ENCODE results near the gene METTL25. TPM values are rescaled to one million over a fixed set of nuclear protein-coding genes. Genes with fewer than 3 reads are reported as not detected.

The METTL25 gene
- total RNA-seq, 1 donor from 2014 or later, result 71.5 TPM

- Histone ChIP-seq H3K4me3 (ENCODE audit: low read length in 3 of 3) (no peak overlapping the region), H3K9ac (ENCODE audit: low read depth in 1 of 3, low read length in 3 of 3) (no peak overlapping the region), H3K36me3 (ENCODE audit: control insufficient read depth in 3 of 3, insufficient read depth in 3 of 3, low read length in 3 of 3) (peaks cover 0 to 7% (median 5%) of the 10 kb centered on the region in 3 donors), H3K4me1 (ENCODE audit: control insufficient read depth in 3 of 3, insufficient read depth in 3 of 3, low read length in 3 of 3) (no peaks in the 10 kb centered on the region), H3K27ac (ENCODE audit: low read depth, low read length) (no peak overlapping the region), H3K27me3 (ENCODE audit: control insufficient read depth in 3 of 3, insufficient read depth in 3 of 3, low read length in 3 of 3) (no peaks in the 10 kb centered on the region), H3K9me3 (ENCODE audit: control insufficient read depth in 3 of 3, low read length in 3 of 3) (no peaks in the 10 kb centered on the region)
Measured at GRCh38 chr12:82456633-82457032, 98.3 kb downstream of the METTL25 start.

GRCh38 chr12:82458101-82458500, 99.8 kb downstream of the METTL25 start:
- no peak overlapping the region for H3K9ac ChIP-seq (ENCODE audit: low read depth in 1 of 3, low read length in 3 of 3)
- H3K36me3 ChIP-seq (ENCODE audit: control insufficient read depth in 3 of 3, insufficient read depth in 3 of 3, low read length in 3 of 3), result peaks cover 0 to 7% (median 5%) of the 10 kb centered on the region in 3 donors
- no peaks in the 10 kb centered on the region for H3K9me3 ChIP-seq (ENCODE audit: control insufficient read depth in 3 of 3, low read length in 3 of 3)
- no peak overlapping the region for H3K27ac ChIP-seq (ENCODE audit: low read depth, low read length)
- H3K27me3 ChIP-seq (ENCODE audit: control insufficient read depth in 3 of 3, insufficient read depth in 3 of 3, low read length in 3 of 3), result no peaks in the 10 kb centered on the region
- no peaks in the 10 kb centered on the region for H3K4me1 ChIP-seq (ENCODE audit: control insufficient read depth in 3 of 3, insufficient read depth in 3 of 3, low read length in 3 of 3)
- H3K4me3 ChIP-seq (ENCODE audit: low read length in 3 of 3), result no peak overlapping the region

- Histone ChIP-seq H3K9me3 (ENCODE audit: control insufficient read depth in 3 of 3, low read length in 3 of 3) (no peaks in the 10 kb centered on the region), H3K4me1 (ENCODE audit: control insufficient read depth in 3 of 3, insufficient read depth in 3 of 3, low read length in 3 of 3) (no peaks in the 10 kb centered on the region), H3K27ac (ENCODE audit: low read depth, low read length) (no peak overlapping the region), H3K9ac (ENCODE audit: low read depth in 1 of 3, low read length in 3 of 3) (no peak overlapping the region), H3K4me3 (ENCODE audit: low read length in 3 of 3) (no peak overlapping the region), H3K36me3 (ENCODE audit: control insufficient read depth in 3 of 3, insufficient read depth in 3 of 3, low read length in 3 of 3) (peaks cover 0 to 7% (median 5%) of the 10 kb centered on the region in 3 donors), H3K27me3 (ENCODE audit: control insufficient read depth in 3 of 3, insufficient read depth in 3 of 3, low read length in 3 of 3) (no peaks in the 10 kb centered on the region)
Measured at GRCh38 chr12:82461393-82461792, 103.1 kb downstream of the METTL25 start.

GRCh38 chr12:82461836-82462235, 103.5 kb downstream of the METTL25 start:
- H3K36me3 ChIP-seq (ENCODE audit: control insufficient read depth in 3 of 3, insufficient read depth in 3 of 3, low read length in 3 of 3), result peaks cover 0 to 7% (median 5%) of the 10 kb centered on the region in 3 donors
- no peaks in the 10 kb centered on the region for H3K4me1 ChIP-seq (ENCODE audit: control insufficient read depth in 3 of 3, insufficient read depth in 3 of 3, low read length in 3 of 3)
- no peak overlapping the region for H3K4me3 ChIP-seq (ENCODE audit: low read length in 3 of 3)

GRCh38 chr12:82468563-82468962, 110.2 kb downstream of the METTL25 start:
- no peak overlapping the region for H3K9ac ChIP-seq (ENCODE audit: low read depth in 1 of 3, low read length in 3 of 3)
- no peaks in the 10 kb centered on the region for H3K27me3 ChIP-seq (ENCODE audit: control insufficient read depth in 3 of 3, insufficient read depth in 3 of 3, low read length in 3 of 3)
- no peak overlapping the region for H3K27ac ChIP-seq (ENCODE audit: low read depth, low read length)
- no peaks in the 10 kb centered on the region for H3K9me3 ChIP-seq (ENCODE audit: control insufficient read depth in 3 of 3, low read length in 3 of 3)
- no peaks in the 10 kb centered on the region for H3K4me1 ChIP-seq (ENCODE audit: control insufficient read depth in 3 of 3, insufficient read depth in 3 of 3, low read length in 3 of 3)
- peaks cover 0 to 13% (median 8%) of the 10 kb centered on the region in 3 donors for H3K36me3 ChIP-seq (ENCODE audit: control insufficient read depth in 3 of 3, insufficient read depth in 3 of 3, low read length in 3 of 3)
- H3K4me3 ChIP-seq (ENCODE audit: low read length in 3 of 3), result no peak overlapping the region

More at GRCh38 chr12:82461836-82462235, 103.5 kb downstream of the METTL25 start:
- Histone ChIP-seq H3K9ac (ENCODE audit: low read depth in 1 of 3, low read length in 3 of 3) (no peak overlapping the region), H3K9me3 (ENCODE audit: control insufficient read depth in 3 of 3, low read length in 3 of 3) (no peaks in the 10 kb centered on the region), H3K27me3 (ENCODE audit: control insufficient read depth in 3 of 3, insufficient read depth in 3 of 3, low read length in 3 of 3) (no peaks in the 10 kb centered on the region), H3K27ac (ENCODE audit: low read depth, low read length) (no peak overlapping the region)

GRCh38 chr12:82470906-82471512, 112.7 kb downstream of the METTL25 start:
- Histone ChIP-seq H3K27ac (ENCODE audit: low read depth, low read length) (no peak overlapping the region), H3K36me3 (ENCODE audit: control insufficient read depth in 3 of 3, insufficient read depth in 3 of 3, low read length in 3 of 3) (peaks cover 2 to 20% (median 12%) of the 10 kb centered on the region in 3 donors), H3K4me1 (ENCODE audit: control insufficient read depth in 3 of 3, insufficient read depth in 3 of 3, low read length in 3 of 3) (no peaks in the 10 kb centered on the region), H3K9ac (ENCODE audit: low read depth in 1 of 3, low read length in 3 of 3) (no peak overlapping the region), H3K9me3 (ENCODE audit: control insufficient read depth in 3 of 3, low read length in 3 of 3) (no peaks in the 10 kb centered on the region), H3K27me3 (ENCODE audit: control insufficient read depth in 3 of 3, insufficient read depth in 3 of 3, low read length in 3 of 3) (no peaks in the 10 kb centered on the region), H3K4me3 (ENCODE audit: low read length in 3 of 3) (no peak overlapping the region)

GRCh38 chr12:82473111-82473754, 114.9 kb downstream of the METTL25 start:
- H3K4me1 ChIP-seq (ENCODE audit: control insufficient read depth in 3 of 3, insufficient read depth in 3 of 3, low read length in 3 of 3), result no peaks in the 10 kb centered on the region
- no peak overlapping the region for H3K4me3 ChIP-seq (ENCODE audit: low read length in 3 of 3)
- H3K9ac ChIP-seq (ENCODE audit: low read depth in 1 of 3, low read length in 3 of 3), result no peak overlapping the region
- no peak overlapping the region for H3K27ac ChIP-seq (ENCODE audit: low read depth, low read length)
- no peaks in the 10 kb centered on the region for H3K9me3 ChIP-seq (ENCODE audit: control insufficient read depth in 3 of 3, low read length in 3 of 3)
- H3K36me3 ChIP-seq (ENCODE audit: control insufficient read depth in 3 of 3, insufficient read depth in 3 of 3, low read length in 3 of 3), result peaks cover 2 to 20% (median 12%) of the 10 kb centered on the region in 3 donors
- H3K27me3 ChIP-seq (ENCODE audit: control insufficient read depth in 3 of 3, insufficient read depth in 3 of 3, low read length in 3 of 3), result no peaks in the 10 kb centered on the region

- H3K36me3 ChIP-seq (ENCODE audit: control insufficient read depth in 3 of 3, insufficient read depth in 3 of 3, low read length in 3 of 3), result peaks cover 2 to 12% (median 12%) of the 10 kb centered on the region in 3 donors
- no peak overlapping the region for H3K27ac ChIP-seq (ENCODE audit: low read depth, low read length)
- no peak overlapping the region for H3K9ac ChIP-seq (ENCODE audit: low read depth in 1 of 3, low read length in 3 of 3)
- no peak overlapping the region for H3K4me3 ChIP-seq (ENCODE audit: low read length in 3 of 3)
- no peaks in the 10 kb centered on the region for H3K4me1 ChIP-seq (ENCODE audit: control insufficient read depth in 3 of 3, insufficient read depth in 3 of 3, low read length in 3 of 3)
- H3K27me3 ChIP-seq (ENCODE audit: control insufficient read depth in 3 of 3, insufficient read depth in 3 of 3, low read length in 3 of 3), result no peaks in the 10 kb centered on the region
- no peaks in the 10 kb centered on the region for H3K9me3 ChIP-seq (ENCODE audit: control insufficient read depth in 3 of 3, low read length in 3 of 3)
Measured at GRCh38 chr12:82474181-82474797, 116.0 kb downstream of the METTL25 start.

- H3K9ac ChIP-seq (ENCODE audit: low read depth in 1 of 3, low read length in 3 of 3), result no peak overlapping the region
- H3K4me3 ChIP-seq (ENCODE audit: low read length in 3 of 3), result no peak overlapping the region
- H3K9me3 ChIP-seq (ENCODE audit: control insufficient read depth in 3 of 3, low read length in 3 of 3), result no peaks in the 10 kb centered on the region
- H3K27me3 ChIP-seq (ENCODE audit: control insufficient read depth in 3 of 3, insufficient read depth in 3 of 3, low read length in 3 of 3), result no peaks in the 10 kb centered on the region
- no peaks in the 10 kb centered on the region for H3K4me1 ChIP-seq (ENCODE audit: control insufficient read depth in 3 of 3, insufficient read depth in 3 of 3, low read length in 3 of 3)
- H3K27ac ChIP-seq (ENCODE audit: low read depth, low read length), result no peak overlapping the region
- peaks cover 2 to 12% (median 12%) of the 10 kb centered on the region in 3 donors for H3K36me3 ChIP-seq (ENCODE audit: control insufficient read depth in 3 of 3, insufficient read depth in 3 of 3, low read length in 3 of 3)
Measured at GRCh38 chr12:82474798-82475184, 116.5 kb downstream of the METTL25 start.

- Histone ChIP-seq H3K9me3 (ENCODE audit: control insufficient read depth in 3 of 3, low read length in 3 of 3) (no peaks in the 10 kb centered on the region), H3K4me3 (ENCODE audit: low read length in 3 of 3) (no peak overlapping the region), H3K27me3 (ENCODE audit: control insufficient read depth in 3 of 3, insufficient read depth in 3 of 3, low read length in 3 of 3) (no peaks in the 10 kb centered on the region), H3K27ac (ENCODE audit: low read depth, low read length) (no peak overlapping the region), H3K9ac (ENCODE audit: low read depth in 1 of 3, low read length in 3 of 3) (no peak overlapping the region), H3K36me3 (ENCODE audit: control insufficient read depth in 3 of 3, insufficient read depth in 3 of 3, low read length in 3 of 3) (peaks cover 2 to 12% (median 12%) of the 10 kb centered on the region in 3 donors), H3K4me1 (ENCODE audit: control insufficient read depth in 3 of 3, insufficient read depth in 3 of 3, low read length in 3 of 3) (no peaks in the 10 kb centered on the region)
Measured at GRCh38 chr12:82475211-82475610, 116.9 kb downstream of the METTL25 start.
